OCI-LY7 (cell line): ENCODE data around the gene NFIA. TPM values are rescaled to one million over a fixed set of nuclear protein-coding genes. Genes with fewer than 3 reads are reported as not detected.

Experiments
- BruUV-seq: library from RNA; stranded (reverse); fragments of 400-500 nt; replicated peaks from 2 replicates; lab custom pipeline; 2021; lab: Mats Ljungman, UMichigan
- CTCF ChIA-PET: fragments of 300-600 bp; sonication (Branson Sonifier 250); formaldehyde crosslinking; loops from one replicate; lab custom pipeline; 2022; ENCODE audit warnings: antibody characterized with exemption; ENCODE audit not compliant: unreplicated experiment; lab: Charles Lee
- POLR2A ChIA-PET: fragments of 300-600 bp; sonication (Branson Sonifier 250); formaldehyde crosslinking; loops from one replicate; lab custom pipeline; 2022; ENCODE audit warnings: antibody characterized with exemption; lab: Charles Lee
- DNase-seq: peaks from one replicate; pipeline ENCODE4 v3.0.0-alpha.2; 2015; ENCODE audit warnings: low spot score
- H2AFZ ChIP-seq: fragments of 200-600 bp; sonication (generic), shearing (Covaris generic); 2 replicates; pipeline ENCODE4 v1.6.1; 2014; ENCODE audit warnings: mild to moderate bottlenecking, antibody characterized with exemption, low read length, moderate library complexity
- H3K27ac ChIP-seq: fragments of 200-600 bp; sonication (generic); 2 replicates; pipeline ENCODE4 v1.5.1; 2014; ENCODE audit warnings: mixed run types, low read depth, mild to moderate bottlenecking, moderate library complexity, low read length, inconsistent platforms; ENCODE audit not compliant: poor library complexity, severe bottlenecking
- H3K36me3 ChIP-seq: fragments of 200-600 bp; sonication (generic); 2 replicates; pipeline ENCODE4 v1.6.1; 2014; ENCODE audit warnings: mild to moderate bottlenecking, antibody characterized with exemption, low read length, moderate library complexity, mixed read lengths; ENCODE audit not compliant: insufficient read depth
- H3K4me1 ChIP-seq: fragments of 200-600 bp; sonication (generic); 2 replicates; pipeline ENCODE4 v1.5.1; 2014; ENCODE audit warnings: mild to moderate bottlenecking, low read length; ENCODE audit not compliant: insufficient read depth, poor library complexity, severe bottlenecking
- H3K4me2 ChIP-seq: fragments of 200-600 bp; sonication (generic); 2 replicates; pipeline ENCODE4 v1.6.1; 2014; ENCODE audit warnings: mild to moderate bottlenecking, low read length
- H3K4me3 ChIP-seq: fragments of 200-600 bp; sonication (generic); 2 replicates; pipeline ENCODE4 v1.5.1; 2014; ENCODE audit warnings: mild to moderate bottlenecking, low read depth, low read length; ENCODE audit not compliant: poor library complexity, severe bottlenecking
- H3K79me2 ChIP-seq: fragments of 200-600 bp; sonication (generic); 2 replicates; pipeline ENCODE4 v1.6.1; 2016; ENCODE audit warnings: low read depth, mild to moderate bottlenecking, low read length, moderate library complexity, mixed read lengths; ENCODE audit not compliant: insufficient read depth
- H3K9me2 ChIP-seq: fragments of 200-600 bp; sonication (generic); 2 replicates; pipeline ENCODE4 v1.6.1; 2016; ENCODE audit warnings: mild to moderate bottlenecking, low read length, mixed read lengths; ENCODE audit not compliant: insufficient read depth
- H3K9me3 ChIP-seq: fragments of 200-600 bp; sonication (generic); 2 replicates; pipeline ENCODE4 v1.6.1; 2014; ENCODE audit warnings: mild to moderate bottlenecking, mixed run types, low read length, mixed read lengths
- H4K20me1 ChIP-seq: fragments of 200-600 bp; sonication (generic); 2 replicates; pipeline ENCODE4 v1.6.1; 2014; ENCODE audit warnings: mild to moderate bottlenecking, antibody characterized with exemption, low read length, moderate library complexity, mixed read lengths; ENCODE audit not compliant: insufficient read depth
- EZH2phosphoT487 ChIP-seq: fragments of 200-600 bp; sonication (generic); IDR thresholded peaks from 2 replicates; pipeline ENCODE4 v1.6.1; 2018; ENCODE audit warnings: low read depth, borderline replicate concordance, mild to moderate bottlenecking, mixed run types, antibody characterized with exemption, low read length, moderate library complexity, mixed read lengths
- intact Hi-C: fragments of 100-400 bp; cut with micrococcal nuclease; formaldehyde crosslinking; loops from one replicate; pipeline ENCODE4 v1.10.0; 2022; ENCODE audit not compliant: unreplicated experiment
- total RNA-seq, 2 experiments: library from RNA; depleted of rRNA in 1 of 2; stranded (reverse); fragments of >200 nt in 1 of 2; shearing (Covaris generic) in 1 of 2; gene quantifications; 2 replicates each; pipeline ENCODE4 v1.2.3, GENCODE V29; 2014 to 2022
- TF ChIP-seq, protein P1 (sequence below): fragments of 200-600 bp; sonication (generic); conservative IDR thresholded peaks from 2 replicates; pipeline ENCODE4 v1.5.1; 2014; ENCODE audit warnings: mild to moderate bottlenecking, antibody characterized with exemption, low read length, moderate library complexity, mixed read lengths

Gene NFIA
- total RNA-seq, 2 experiments from 2014 or later = 2.8 to 18.8 TPM

DNA sequence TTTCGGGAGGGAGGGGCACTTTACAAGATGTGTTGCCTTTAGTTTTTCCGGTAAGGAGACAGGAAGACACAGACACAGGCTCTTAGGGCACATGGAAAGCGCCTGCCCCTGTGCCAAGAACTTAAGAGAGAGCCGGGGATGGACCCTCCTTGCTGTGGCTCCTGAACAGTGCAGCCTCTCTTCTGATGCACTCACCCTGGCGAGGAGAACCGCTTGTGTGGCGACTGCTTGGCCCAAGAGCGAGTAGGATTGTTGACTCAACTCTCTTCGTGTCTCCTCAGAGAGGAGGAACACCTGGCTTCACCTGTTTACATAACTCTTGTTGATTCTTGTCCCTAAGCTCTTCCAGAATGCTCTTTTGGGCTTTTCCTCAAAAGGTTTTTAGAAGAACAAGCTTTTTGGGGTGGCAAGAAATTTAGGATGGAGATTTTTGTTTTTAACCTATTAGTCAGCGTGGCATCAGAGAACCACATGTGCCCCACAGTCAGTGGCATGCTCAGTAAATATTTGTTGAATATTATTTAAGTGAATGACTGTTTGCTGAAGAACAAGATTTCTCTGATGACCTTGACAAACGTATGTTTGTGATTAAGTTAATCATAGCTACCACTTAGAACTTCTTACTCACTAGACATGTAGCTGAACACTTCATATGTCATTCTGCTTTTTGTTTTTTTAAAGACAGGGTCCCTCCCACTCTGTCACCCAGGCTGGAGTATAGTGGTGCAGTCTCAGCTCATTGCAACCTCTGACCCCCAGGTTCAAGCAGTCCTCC lies 60.6 kb downstream of the NFIA start:
- no TSS peak for BruUV-seq
- Histone ChIP-seq H3K27ac (no peak overlapping the region), H3K4me2 (no peak overlapping the region), H3K79me2 (no peaks in the 10 kb centered on the region), H2AFZ (no peak overlapping the region), H3K9me3 (no peaks in the 10 kb centered on the region), H3K4me1 (no peaks in the 10 kb centered on the region), H3K4me3 (no peak overlapping the region), H4K20me1 (no peaks in the 10 kb centered on the region), H3K36me3 (no peaks in the 10 kb centered on the region), H3K9me2 (no peaks in the 10 kb centered on the region)
- intact Hi-C loops = no loop called here
- ChIA-PET CTCF (interaction anchor here (0.5 kb wide), 1 partner anchor 440 kb away, joined by 3 read pairs; no protein-coding TSS in a partner anchor), POLR2A (no interaction called here)
- no peak for DNase-seq
- no peak for TF ChIP-seq EZH2phosphoT487
- TF ChIP-seq, protein P1, sequence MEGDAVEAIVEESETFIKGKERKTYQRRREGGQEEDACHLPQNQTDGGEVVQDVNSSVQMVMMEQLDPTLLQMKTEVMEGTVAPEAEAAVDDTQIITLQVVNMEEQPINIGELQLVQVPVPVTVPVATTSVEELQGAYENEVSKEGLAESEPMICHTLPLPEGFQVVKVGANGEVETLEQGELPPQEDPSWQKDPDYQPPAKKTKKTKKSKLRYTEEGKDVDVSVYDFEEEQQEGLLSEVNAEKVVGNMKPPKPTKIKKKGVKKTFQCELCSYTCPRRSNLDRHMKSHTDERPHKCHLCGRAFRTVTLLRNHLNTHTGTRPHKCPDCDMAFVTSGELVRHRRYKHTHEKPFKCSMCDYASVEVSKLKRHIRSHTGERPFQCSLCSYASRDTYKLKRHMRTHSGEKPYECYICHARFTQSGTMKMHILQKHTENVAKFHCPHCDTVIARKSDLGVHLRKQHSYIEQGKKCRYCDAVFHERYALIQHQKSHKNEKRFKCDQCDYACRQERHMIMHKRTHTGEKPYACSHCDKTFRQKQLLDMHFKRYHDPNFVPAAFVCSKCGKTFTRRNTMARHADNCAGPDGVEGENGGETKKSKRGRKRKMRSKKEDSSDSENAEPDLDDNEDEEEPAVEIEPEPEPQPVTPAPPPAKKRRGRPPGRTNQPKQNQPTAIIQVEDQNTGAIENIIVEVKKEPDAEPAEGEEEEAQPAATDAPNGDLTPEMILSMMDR = no peak

DNA sequence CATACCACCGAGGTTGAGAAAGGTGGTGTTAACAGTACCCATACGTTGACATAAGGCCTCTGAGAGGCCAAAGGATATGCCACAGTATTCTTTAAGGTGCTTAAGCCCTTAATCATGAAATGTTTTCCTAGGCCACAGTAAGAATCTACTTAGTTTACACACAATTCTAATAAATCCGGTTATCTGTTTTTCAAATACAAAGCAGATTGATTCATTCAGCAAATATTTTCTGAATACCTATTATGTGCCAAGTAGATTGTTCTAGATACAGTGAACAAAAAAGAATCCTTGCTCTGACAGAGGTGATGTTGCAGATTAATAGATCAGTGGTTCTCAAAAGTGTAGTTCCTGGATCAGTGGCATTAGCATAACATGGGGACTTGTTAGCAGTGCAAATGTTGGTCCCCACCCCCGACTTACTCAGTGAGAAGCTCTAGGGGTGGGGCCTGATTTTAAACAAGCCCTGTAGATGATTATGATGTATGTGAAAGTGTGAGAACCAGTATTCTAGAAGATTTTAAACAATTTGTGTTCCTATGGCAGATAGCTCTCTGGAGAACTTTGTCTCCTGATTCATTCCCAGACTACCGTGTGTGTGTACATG lies 61.6 kb downstream of the NFIA start:
- TF ChIP-seq EZH2phosphoT487 = no peak
- TF ChIP-seq, protein P1 = no peak
- ChIA-PET CTCF (no interaction called here), POLR2A (interaction anchor here (0.6 kb wide), 2 partner anchors 20 to 309 kb away, joined by 3 to 5 read pairs; no protein-coding TSS in a partner anchor)
- Histone ChIP-seq H3K36me3 (no peaks in the 10 kb centered on the region), H2AFZ (no peak overlapping the region), H3K4me1 (no peaks in the 10 kb centered on the region), H3K4me3 (no peak overlapping the region), H3K79me2 (no peaks in the 10 kb centered on the region), H3K9me3 (no peaks in the 10 kb centered on the region), H3K9me2 (no peaks in the 10 kb centered on the region), H4K20me1 (no peaks in the 10 kb centered on the region), H3K27ac (no peak overlapping the region), H3K4me2 (no peak overlapping the region)
- no TSS peak for BruUV-seq
- intact Hi-C loops = no loop called here
- DNase-seq = no peak
